Muscle of leg (tissue), 11 donors: ENCODE measurements around the gene DIRAS1. TPM values are rescaled to one million over a fixed set of nuclear protein-coding genes. Genes with fewer than 3 reads are reported as not detected.

ENCODE experiments used
- DNase-seq: peaks from one replicate; pipeline ENCODE4 v3.0.0; 2013
- H3K27ac ChIP-seq: one replicate; pipeline ENCODE4 v1.5.1; 2013; ENCODE audit warnings: mild to moderate bottlenecking, low read length, control low read depth
- H3K27me3 ChIP-seq: one replicate; pipeline ENCODE4 v1.6.1; 2013; ENCODE audit warnings: low read length; ENCODE audit not compliant: control insufficient read depth, insufficient read depth
- H3K36me3 ChIP-seq: one replicate; pipeline ENCODE4 v1.6.1; 2013; ENCODE audit warnings: low read length; ENCODE audit not compliant: control insufficient read depth, insufficient read depth
- H3K4me1 ChIP-seq: one replicate; pipeline ENCODE4 v1.6.1; 2013; ENCODE audit warnings: low read length; ENCODE audit not compliant: control insufficient read depth, insufficient read depth
- H3K4me3 ChIP-seq: one replicate; pipeline ENCODE4 v1.5.1; 2013; ENCODE audit warnings: low read length, control low read depth
- H3K9me3 ChIP-seq: replicated peaks from 2 replicates; pipeline ENCODE4 v1.6.1; 2013; ENCODE audit warnings: low read depth, low read length; ENCODE audit not compliant: control insufficient read depth
- WGBS: methylation state at CpG from one replicate; pipeline ENCODE4 v1.1.5; 2013; ENCODE audit warnings: missing lambda C conversion rate; ENCODE audit not compliant: insufficient coverage; 5-methylcytosine and 5-hydroxymethylcytosine counted together
- polyA plus RNA-seq, 8 donors: library from polyadenylated mRNA; unstranded; fragments of 120-200 nt; gene quantifications; one replicate each; pipeline versions ENCODE4 v1.2.1 to v1.2.3, GENCODE V29; 2013; ENCODE audit warnings: inconsistent platforms in 1 of 8, low replicate concordance in 1 of 8; ENCODE audit not compliant: insufficient read length in 8 of 8, insufficient read depth in 1 of 8
- total RNA-seq: library from RNA; stranded (reverse); fragments of 120-200 nt; gene quantifications from one replicate; pipeline ENCODE4 v1.2.4, GENCODE V29; 2013

DIRAS1 gene
- total and polyA plus RNA-seq, 9 donors, result 0.84 to 4.9 (median 2.6) TPM

GRCh38 chr19:2736550-2737190, 15.5 kb upstream of the DIRAS1 start:
- no peak for DNase-seq
- H3K27ac ChIP-seq, result no peak overlapping the region
- H3K9me3 ChIP-seq, result peaks cover 5% of the 10 kb centered on the region
- peaks cover 24% of the 10 kb centered on the region for H3K36me3 ChIP-seq
- H3K4me1 ChIP-seq, result peaks cover 8% of the 10 kb centered on the region
- WGBS, result 92% methylated on average over 12 of the region's 15 CpGs
- H3K27me3 ChIP-seq, result no peaks in the 10 kb centered on the region
- H3K4me3 ChIP-seq, result no peak overlapping the region

GRCh38 chr19:2735374-2735773, 14.2 kb upstream of the DIRAS1 start:
- peaks cover 24% of the 10 kb centered on the region for H3K36me3 ChIP-seq
- no peak overlapping the region for H3K4me3 ChIP-seq
- peaks cover 8% of the 10 kb centered on the region for H3K4me1 ChIP-seq
- H3K27me3 ChIP-seq, result no peaks in the 10 kb centered on the region
- peaks cover 5% of the 10 kb centered on the region for H3K9me3 ChIP-seq
- no peak overlapping the region for H3K27ac ChIP-seq
- no peak for DNase-seq
- 93% methylated on average over 8 of the region's 12 CpGs for WGBS

DNA sequence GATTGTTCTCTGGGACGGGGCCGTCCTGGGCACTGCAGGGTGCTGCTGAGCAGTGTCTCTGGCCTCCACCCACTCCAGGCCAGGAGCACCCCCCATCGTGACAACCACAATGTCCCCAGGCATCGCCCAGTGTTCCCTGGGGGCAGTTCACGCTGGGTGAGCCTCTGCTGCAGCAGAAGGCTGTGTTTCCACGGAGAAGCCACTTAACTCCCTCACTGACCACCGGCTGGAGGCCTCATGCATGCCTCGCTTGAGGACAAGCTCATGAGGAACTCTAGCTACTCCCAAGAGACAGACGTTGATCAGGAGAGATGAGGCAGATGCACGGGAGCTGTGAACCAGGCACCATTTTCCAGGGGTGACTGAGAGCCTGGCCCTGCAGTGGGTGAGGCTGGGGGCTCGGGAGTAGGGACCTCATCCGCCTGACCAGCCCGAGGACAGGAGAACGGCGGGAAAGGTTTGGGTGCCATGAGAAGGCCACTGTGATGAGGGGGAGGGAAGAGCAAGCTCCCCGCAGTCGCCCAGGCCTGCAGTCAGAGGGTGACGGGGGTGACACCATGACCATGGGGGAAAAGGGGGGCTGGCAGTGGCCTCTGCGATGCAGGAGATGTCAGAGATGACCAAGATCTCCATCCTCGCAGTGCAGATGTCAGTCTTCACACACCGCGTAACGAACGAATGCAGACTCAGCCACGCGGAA, 13.6 kb upstream of the DIRAS1 start:
- DNase-seq, result no peak
- H3K27me3 ChIP-seq, result no peaks in the 10 kb centered on the region
- peaks cover 8% of the 10 kb centered on the region for H3K4me1 ChIP-seq
- no peak overlapping the region for H3K27ac ChIP-seq
- peaks cover 24% of the 10 kb centered on the region for H3K36me3 ChIP-seq
- H3K9me3 ChIP-seq, result peaks cover 5% of the 10 kb centered on the region
- H3K4me3 ChIP-seq, result no peak overlapping the region
- WGBS, result 91% methylated on average over 25 of the region's 26 CpGs

DNA sequence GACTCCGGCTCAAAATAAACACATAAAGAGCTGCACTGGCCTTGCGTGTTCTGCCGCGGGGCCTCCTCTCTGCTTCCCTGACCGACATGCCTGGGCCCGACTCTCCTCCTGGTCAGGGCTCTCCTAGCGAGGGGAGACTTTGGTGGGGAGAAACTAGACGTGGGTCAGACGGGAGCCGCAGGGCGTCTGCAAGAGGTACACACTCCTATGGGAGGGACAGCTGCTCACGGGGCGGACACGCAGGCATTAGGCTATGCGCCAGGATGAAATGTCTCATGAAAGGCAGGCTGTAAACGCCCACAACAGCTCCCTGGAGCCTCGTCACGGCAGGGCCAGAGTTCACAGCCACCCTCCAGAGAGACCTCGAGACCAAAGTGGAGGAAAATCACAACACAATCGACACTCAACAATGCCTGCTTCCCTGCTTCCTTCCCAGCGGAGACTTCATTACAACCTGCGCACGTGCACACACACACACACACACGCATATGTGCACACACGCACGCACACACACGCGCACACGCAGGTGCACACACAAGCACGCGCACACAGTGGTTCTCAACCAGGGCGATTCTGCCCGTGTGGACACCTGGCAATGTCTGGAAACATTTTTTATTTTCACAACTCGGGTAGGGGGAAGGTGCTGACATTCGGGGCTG, 12.9 kb upstream of the DIRAS1 start:
- Histone ChIP-seq H3K36me3 (peaks cover 24% of the 10 kb centered on the region), H3K9me3 (peaks cover 5% of the 10 kb centered on the region), H3K4me1 (peaks cover 2% of the 10 kb centered on the region), H3K27ac (no peak overlapping the region), H3K4me3 (no peak overlapping the region), H3K27me3 (peaks cover 1% of the 10 kb centered on the region)
- no peak for DNase-seq
- WGBS, result 84% methylated on average over 33 of the region's 35 CpGs

DNA sequence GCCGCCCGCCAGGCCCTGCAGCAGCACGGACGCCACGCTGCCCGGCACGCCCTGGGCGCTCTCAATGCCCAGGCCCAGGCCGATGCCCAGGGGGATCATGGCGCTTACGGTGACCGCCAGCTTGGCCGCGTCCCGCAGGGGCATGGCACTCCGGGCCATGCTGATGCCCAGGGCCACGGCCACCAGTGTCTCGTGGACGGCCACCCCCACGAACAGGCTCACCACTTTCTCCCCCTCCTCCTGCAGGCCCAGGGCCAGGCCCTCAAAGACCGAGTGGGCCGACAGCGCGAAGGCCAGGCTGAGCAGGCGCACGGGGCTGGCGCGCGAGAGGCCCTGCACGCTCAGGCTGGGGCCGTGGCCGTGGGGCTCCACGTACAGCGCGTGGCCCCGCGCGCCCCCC, 11.7 kb upstream of the DIRAS1 start:
- Histone ChIP-seq H3K9me3 (peaks cover 5% of the 10 kb centered on the region), H3K4me3 (no peak overlapping the region), H3K4me1 (no peaks in the 10 kb centered on the region), H3K27ac (no peak overlapping the region), H3K27me3 (peaks cover 10% of the 10 kb centered on the region), H3K36me3 (peaks cover 24% of the 10 kb centered on the region)
- WGBS, result 92% methylated on average over 38 of the region's 38 CpGs
- DNase-seq, result no peak

- peaks cover 24% of the 10 kb centered on the region for H3K36me3 ChIP-seq
- H3K27me3 ChIP-seq, result peaks cover 16% of the 10 kb centered on the region
- DNase-seq, result no peak
- peaks cover 5% of the 10 kb centered on the region for H3K9me3 ChIP-seq
- WGBS, result 91% methylated on average over 29 of the region's 33 CpGs
- no peak overlapping the region for H3K4me3 ChIP-seq
- H3K27ac ChIP-seq, result no peak overlapping the region
- H3K4me1 ChIP-seq, result no peaks in the 10 kb centered on the region
Measured at GRCh38 chr19:2732157-2732725, 11.1 kb upstream of the DIRAS1 start.

DNA sequence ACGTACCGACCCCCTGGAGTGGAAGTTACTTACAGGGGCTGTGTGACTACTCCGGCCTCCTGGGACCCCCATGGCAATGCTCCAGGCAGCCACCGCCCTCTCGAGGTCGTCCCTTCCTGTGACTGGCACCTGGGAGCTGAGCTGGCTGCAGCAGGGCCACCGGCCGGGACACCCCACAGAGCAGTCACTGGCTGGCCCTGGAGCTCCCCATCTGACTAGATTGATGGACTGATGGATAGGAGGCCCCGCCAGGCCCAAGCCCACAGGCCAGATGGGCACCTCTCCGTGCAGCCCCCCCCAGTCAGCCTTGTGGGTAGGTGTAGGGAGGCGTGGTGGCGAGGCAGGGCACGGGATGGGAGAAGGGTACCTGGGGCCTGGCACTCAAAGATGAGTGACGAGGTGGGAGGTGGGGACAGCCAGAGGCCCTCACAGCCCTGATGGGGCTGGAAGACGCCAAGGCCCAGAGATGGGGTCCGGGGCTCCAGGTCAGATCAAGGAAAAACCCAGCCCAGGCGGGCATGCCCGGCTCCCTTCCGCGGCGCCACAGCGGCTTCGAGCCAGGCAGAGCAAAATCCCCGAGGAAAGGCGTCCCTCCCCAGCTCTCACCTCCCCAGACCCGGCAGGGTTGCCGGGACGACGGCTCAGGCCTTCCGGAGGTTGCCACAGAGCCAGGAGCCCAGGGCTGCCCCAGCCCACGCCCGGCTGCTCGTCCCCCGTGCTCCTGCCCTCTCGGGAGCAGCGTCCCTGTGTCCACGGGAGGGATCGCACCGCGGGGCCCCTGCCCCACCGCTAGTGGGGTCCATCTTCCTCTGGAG, 10.2 kb upstream of the DIRAS1 start:
- Histone ChIP-seq H3K36me3 (peaks cover 17% of the 10 kb centered on the region), H3K27ac (no peak overlapping the region), H3K4me1 (no peaks in the 10 kb centered on the region), H3K4me3 (no peak overlapping the region), H3K9me3 (peaks cover under 1% of the 10 kb centered on the region), H3K27me3 (peaks cover 25% of the 10 kb centered on the region)
- no peak for DNase-seq
- WGBS, result 77% methylated on average over 33 of the region's 41 CpGs

- WGBS, result 84% methylated on average over 19 of the region's 26 CpGs
- peaks cover 30% of the 10 kb centered on the region for H3K27me3 ChIP-seq
- no peaks in the 10 kb centered on the region for H3K9me3 ChIP-seq
- H3K4me3 ChIP-seq, result no peak overlapping the region
- H3K4me1 ChIP-seq, result no peaks in the 10 kb centered on the region
- H3K27ac ChIP-seq, result no peak overlapping the region
- H3K36me3 ChIP-seq, result peaks cover 11% of the 10 kb centered on the region
- no peak for DNase-seq
Measured at GRCh38 chr19:2729943-2730818, 9.0 kb upstream of the DIRAS1 start.

GRCh38 chr19:2728783-2729387, 7.7 kb upstream of the DIRAS1 start:
- peaks cover 32% of the 10 kb centered on the region for H3K27me3 ChIP-seq
- no peak for DNase-seq
- WGBS, result 82% methylated on average over 18 of the region's 23 CpGs
- H3K9me3 ChIP-seq, result no peaks in the 10 kb centered on the region
- no peak overlapping the region for H3K27ac ChIP-seq
- no peak overlapping the region for H3K4me3 ChIP-seq
- H3K4me1 ChIP-seq, result no peaks in the 10 kb centered on the region
- H3K36me3 ChIP-seq, result peaks cover 4% of the 10 kb centered on the region
